Measurements from ENCODE around the gene DBNL. TPM values are rescaled to one million over a fixed set of nuclear protein-coding genes. Genes with fewer than 3 reads are reported as not detected.

Gene DBNL
- polyA plus RNA-seq, 1 donor from 2014 or later = 124 TPM

GRCh38 chr7:44107116-44107960, 62.8 kb downstream of the DBNL start:
- no peak overlapping the region for H3K27ac ChIP-seq (ENCODE audit: low read length)
- no peak overlapping the region for H3K9ac ChIP-seq (ENCODE audit: low read length)
- no peak overlapping the region for H2AFZ ChIP-seq (ENCODE audit: low read depth, low read length)
- no peaks in the 10 kb centered on the region for H3F3A ChIP-seq (ENCODE audit: insufficient read depth, low read length, poor library complexity, severe bottlenecking)
- TF ChIP-seq REST (IDR thresholded peaks at IDR 0.05; ENCODE audit: borderline replicate concordance) (no peak), SMC3 (conservative IDR thresholded peaks at IDR 0.05; ENCODE audit: poor library complexity) (no peak), RAD21 (conservative IDR thresholded peaks at IDR 0.05) (no peak), TAF1 (IDR thresholded peaks at IDR 0.05; ENCODE audit: low read depth) (no peak), EZH2 (IDR thresholded peaks at IDR 0.05; ENCODE audit: borderline replicate concordance, insufficient read depth, low read length, poor library complexity, severe bottlenecking) (no peak)
- H3K36me3 ChIP-seq (ENCODE audit: insufficient read depth, low read length) = no peaks in the 10 kb centered on the region
- no peaks in the 10 kb centered on the region for H3K9me2 ChIP-seq (ENCODE audit: insufficient read depth, low read length)
- no peak overlapping the region for H3K4me3 ChIP-seq (ENCODE audit: low read length)
- H4K20me1 ChIP-seq (ENCODE audit: insufficient read depth) = no peaks in the 10 kb centered on the region
- no peaks in the 10 kb centered on the region for H3K9me3 ChIP-seq (ENCODE audit: low read length)
- peaks cover 19% of the 10 kb centered on the region for H3K27me3 ChIP-seq (ENCODE audit: insufficient read depth, low read depth, low read length)
- H3K79me2 ChIP-seq (replicated peaks; ENCODE audit: insufficient read depth, low read length) = no peaks in the 10 kb centered on the region
- H3K4me2 ChIP-seq (ENCODE audit: low read length) = no peak overlapping the region

- H3K4me3 ChIP-seq (ENCODE audit: low read length) = no peak overlapping the region
- H3K36me3 ChIP-seq (ENCODE audit: insufficient read depth, low read length) = no peaks in the 10 kb centered on the region
- H3K79me2 ChIP-seq (replicated peaks; ENCODE audit: insufficient read depth, low read length) = no peaks in the 10 kb centered on the region
- no peak overlapping the region for H3K9ac ChIP-seq (ENCODE audit: low read length)
- no peak for TF ChIP-seq REST (IDR thresholded peaks at IDR 0.05; ENCODE audit: borderline replicate concordance)
- peaks cover 17% of the 10 kb centered on the region for H3K27me3 ChIP-seq (ENCODE audit: insufficient read depth, low read depth, low read length)
- no peak overlapping the region for H2AFZ ChIP-seq (ENCODE audit: low read depth, low read length)
- H4K20me1 ChIP-seq (ENCODE audit: insufficient read depth) = no peaks in the 10 kb centered on the region
- H3K27ac ChIP-seq (ENCODE audit: low read length) = no peak overlapping the region
- H3K9me3 ChIP-seq (ENCODE audit: low read length) = no peaks in the 10 kb centered on the region
- no peaks in the 10 kb centered on the region for H3K9me2 ChIP-seq (ENCODE audit: insufficient read depth, low read length)
- no peak overlapping the region for H3K4me2 ChIP-seq (ENCODE audit: low read length)
- no peaks in the 10 kb centered on the region for H3F3A ChIP-seq (ENCODE audit: insufficient read depth, low read length, poor library complexity, severe bottlenecking)
Observed at GRCh38 chr7:44107961-44108767, 63.7 kb downstream of the DBNL start.

Measured in neural cell (in vitro differentiated cells).